ENCODE data around the gene RBMS3. TPM values are rescaled to one million over a fixed set of nuclear protein-coding genes. Genes with fewer than 3 reads are reported as not detected.

RBMS3 gene
- total RNA-seq, 1 experiment from 2014 or later, result 1.3 TPM

- Mint-ChIP-seq H3K27ac (ENCODE audit: unreplicated experiment) (no peak overlapping the region), H3K9me3 (ENCODE audit: low read depth, unreplicated experiment) (no peaks in the 10 kb centered on the region), H3K4me3 (ENCODE audit: low read depth, unreplicated experiment) (no peak overlapping the region), H3K27me3 (ENCODE audit: unreplicated experiment) (no peaks in the 10 kb centered on the region), H3K4me1 (ENCODE audit: low read depth, unreplicated experiment) (no peaks in the 10 kb centered on the region), H3K36me3 (ENCODE audit: insufficient read depth, unreplicated experiment) (no peaks in the 10 kb centered on the region)
- BruUV-seq (replicated peaks), result no TSS peak
- TF ChIP-seq, protein P1, sequence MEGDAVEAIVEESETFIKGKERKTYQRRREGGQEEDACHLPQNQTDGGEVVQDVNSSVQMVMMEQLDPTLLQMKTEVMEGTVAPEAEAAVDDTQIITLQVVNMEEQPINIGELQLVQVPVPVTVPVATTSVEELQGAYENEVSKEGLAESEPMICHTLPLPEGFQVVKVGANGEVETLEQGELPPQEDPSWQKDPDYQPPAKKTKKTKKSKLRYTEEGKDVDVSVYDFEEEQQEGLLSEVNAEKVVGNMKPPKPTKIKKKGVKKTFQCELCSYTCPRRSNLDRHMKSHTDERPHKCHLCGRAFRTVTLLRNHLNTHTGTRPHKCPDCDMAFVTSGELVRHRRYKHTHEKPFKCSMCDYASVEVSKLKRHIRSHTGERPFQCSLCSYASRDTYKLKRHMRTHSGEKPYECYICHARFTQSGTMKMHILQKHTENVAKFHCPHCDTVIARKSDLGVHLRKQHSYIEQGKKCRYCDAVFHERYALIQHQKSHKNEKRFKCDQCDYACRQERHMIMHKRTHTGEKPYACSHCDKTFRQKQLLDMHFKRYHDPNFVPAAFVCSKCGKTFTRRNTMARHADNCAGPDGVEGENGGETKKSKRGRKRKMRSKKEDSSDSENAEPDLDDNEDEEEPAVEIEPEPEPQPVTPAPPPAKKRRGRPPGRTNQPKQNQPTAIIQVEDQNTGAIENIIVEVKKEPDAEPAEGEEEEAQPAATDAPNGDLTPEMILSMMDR (IDR thresholded peaks at IDR 0.05; ENCODE audit: unreplicated experiment), result no peak
- intact Hi-C loops (cut with micrococcal nuclease; ENCODE audit: unreplicated experiment), result no loop called here
- CTCF ChIA-PET, result no interaction called here
- no peak for DNase-seq
Measured at GRCh38 chr3:29826712-29827111, 545.8 kb downstream of the RBMS3 start.

DNA sequence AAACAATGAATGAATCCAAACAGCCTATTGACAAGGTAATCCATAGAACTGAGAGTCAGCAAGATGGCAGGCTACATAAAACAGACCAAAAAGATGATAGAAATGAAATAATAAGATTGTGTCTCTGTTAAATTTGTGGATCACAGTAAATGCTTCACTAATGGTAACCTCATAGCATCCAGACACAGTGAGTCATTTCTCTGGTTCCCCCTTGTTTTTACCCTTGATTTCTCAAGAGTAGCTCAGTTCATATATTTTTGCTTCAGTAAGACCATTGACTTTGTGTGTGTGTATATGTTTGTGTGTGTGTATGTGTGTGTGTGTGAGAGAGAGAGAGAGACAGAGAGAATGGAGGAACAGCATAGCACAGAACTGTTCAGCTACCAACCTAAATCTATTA, 546.9 kb downstream of the RBMS3 start:
- no peak overlapping the region for H3K4me3 Mint-ChIP-seq (ENCODE audit: low read depth, unreplicated experiment)
- CTCF ChIA-PET, result no interaction called here
- BruUV-seq (replicated peaks), result no TSS peak
- no peaks in the 10 kb centered on the region for H3K36me3 Mint-ChIP-seq (ENCODE audit: insufficient read depth, unreplicated experiment)
- H3K27ac Mint-ChIP-seq (ENCODE audit: unreplicated experiment), result no peak overlapping the region
- DNase-seq, result no peak
- no peaks in the 10 kb centered on the region for H3K4me1 Mint-ChIP-seq (ENCODE audit: low read depth, unreplicated experiment)
- no peaks in the 10 kb centered on the region for H3K27me3 Mint-ChIP-seq (ENCODE audit: unreplicated experiment)
- intact Hi-C loops (cut with micrococcal nuclease; ENCODE audit: unreplicated experiment), result no loop called here
- TF ChIP-seq, protein P1 (IDR thresholded peaks at IDR 0.05; ENCODE audit: unreplicated experiment), result no peak
- H3K9me3 Mint-ChIP-seq (ENCODE audit: low read depth, unreplicated experiment), result no peaks in the 10 kb centered on the region

- BruUV-seq (replicated peaks), result no TSS peak
- Mint-ChIP-seq H3K27me3 (ENCODE audit: unreplicated experiment) (no peaks in the 10 kb centered on the region), H3K4me3 (ENCODE audit: low read depth, unreplicated experiment) (no peak overlapping the region), H3K36me3 (ENCODE audit: insufficient read depth, unreplicated experiment) (no peaks in the 10 kb centered on the region), H3K9me3 (ENCODE audit: low read depth, unreplicated experiment) (no peaks in the 10 kb centered on the region), H3K4me1 (ENCODE audit: low read depth, unreplicated experiment) (peaks cover 15% of the 10 kb centered on the region), H3K27ac (ENCODE audit: unreplicated experiment) (no peak overlapping the region)
- CTCF ChIA-PET, result no interaction called here
- intact Hi-C loops (cut with micrococcal nuclease; ENCODE audit: unreplicated experiment), result no loop called here
- TF ChIP-seq, protein P1 (IDR thresholded peaks at IDR 0.05; ENCODE audit: unreplicated experiment), result no peak
- no peak for DNase-seq
Measured at GRCh38 chr3:29829340-29829739, 548.5 kb downstream of the RBMS3 start.

DNA sequence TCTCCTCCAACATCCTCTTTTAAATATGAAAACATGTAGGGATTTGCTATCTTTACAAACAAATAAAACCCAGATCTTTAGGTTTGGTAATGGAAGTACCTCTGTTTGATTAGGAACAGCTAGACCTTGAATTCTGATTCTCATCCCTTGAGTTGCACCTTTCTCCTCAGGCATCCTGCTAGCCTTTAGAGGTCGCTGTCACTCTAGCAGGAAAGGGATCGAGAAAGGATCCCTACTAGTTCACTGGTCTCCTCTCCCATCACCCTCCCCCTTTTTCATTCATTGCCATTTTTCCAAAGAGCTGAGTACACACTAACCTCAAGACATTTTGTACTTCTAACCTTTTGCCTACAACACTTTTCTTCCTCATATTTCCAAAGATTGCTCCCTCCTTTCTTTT, 569.8 kb downstream of the RBMS3 start:
- Mint-ChIP-seq H3K9me3 (ENCODE audit: low read depth, unreplicated experiment) (no peaks in the 10 kb centered on the region), H3K4me3 (ENCODE audit: low read depth, unreplicated experiment) (no peak overlapping the region), H3K4me1 (ENCODE audit: low read depth, unreplicated experiment) (peaks cover 8% of the 10 kb centered on the region), H3K27me3 (ENCODE audit: unreplicated experiment) (no peaks in the 10 kb centered on the region), H3K27ac (ENCODE audit: unreplicated experiment) (no peak overlapping the region), H3K36me3 (ENCODE audit: insufficient read depth, unreplicated experiment) (no peaks in the 10 kb centered on the region)
- intact Hi-C loops (cut with micrococcal nuclease; ENCODE audit: unreplicated experiment), result no loop called here
- BruUV-seq (replicated peaks), result no TSS peak
- no peak for DNase-seq
- TF ChIP-seq, protein P1 (IDR thresholded peaks at IDR 0.05; ENCODE audit: unreplicated experiment), result no peak
- CTCF ChIA-PET, result no interaction called here

DNA sequence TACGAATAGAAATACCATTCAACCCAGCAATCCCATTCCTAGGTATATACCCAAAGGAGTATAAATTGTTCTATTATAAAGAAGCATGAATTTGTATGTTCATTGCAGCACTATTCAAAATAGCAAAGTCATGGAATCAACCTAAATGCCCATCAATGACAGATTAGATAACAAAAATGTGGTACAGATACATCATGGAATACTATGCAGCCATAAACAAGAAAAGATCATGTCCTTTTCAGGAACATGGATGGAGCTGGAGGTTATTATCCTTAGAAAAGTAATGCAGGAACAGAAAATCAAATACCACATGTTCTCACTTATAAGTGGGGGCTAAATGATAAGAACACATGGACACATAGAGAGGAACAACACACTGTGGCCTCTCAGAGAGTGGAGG, 571.9 kb downstream of the RBMS3 start:
- CTCF ChIA-PET, result no interaction called here
- Mint-ChIP-seq H3K9me3 (ENCODE audit: low read depth, unreplicated experiment) (no peaks in the 10 kb centered on the region), H3K4me1 (ENCODE audit: low read depth, unreplicated experiment) (peaks cover 8% of the 10 kb centered on the region), H3K27ac (ENCODE audit: unreplicated experiment) (no peak overlapping the region), H3K27me3 (ENCODE audit: unreplicated experiment) (no peaks in the 10 kb centered on the region), H3K4me3 (ENCODE audit: low read depth, unreplicated experiment) (no peak overlapping the region), H3K36me3 (ENCODE audit: insufficient read depth, unreplicated experiment) (no peaks in the 10 kb centered on the region)
- intact Hi-C loops (cut with micrococcal nuclease; ENCODE audit: unreplicated experiment), result no loop called here
- no TSS peak for BruUV-seq (replicated peaks)
- no peak for DNase-seq
- TF ChIP-seq, protein P1 (IDR thresholded peaks at IDR 0.05; ENCODE audit: unreplicated experiment), result no peak
